SJSA1 (cell line): ENCODE results near the gene ITM2B. TPM values are rescaled to one million over a fixed set of nuclear protein-coding genes. Genes with fewer than 3 reads are reported as not detected.
"Not testable (repeated sequence)": the region's sequence is repeated elsewhere in the genome, so short reads cannot be mapped to it uniquely, and the experiment has no call there.

Experiments used
- DNase-seq, 2 experiments: peaks; one replicate each; pipeline ENCODE4 v3.0.0-alpha.2; 2015 to 2020; ENCODE audit warnings: low spot score in 2 of 2, low read depth in 1 of 2
- H3K27ac ChIP-seq: fragments of 250-450 bp; sonication (Bioruptor Pico); 2 replicates; pipeline ENCODE4 v1.5.1; 2020; ENCODE audit warnings: mild to moderate bottlenecking, moderate library complexity
- H3K27me3 ChIP-seq: fragments of 250-450 bp; sonication (Bioruptor Pico); replicated peaks from 2 replicates; pipeline ENCODE4 v1.5.1; 2020; ENCODE audit warnings: mild to moderate bottlenecking, moderate library complexity
- H3K36me3 ChIP-seq: fragments of 250-450 bp; sonication (Bioruptor Pico); 2 replicates; pipeline ENCODE4 v1.5.1; 2020; ENCODE audit warnings: mild to moderate bottlenecking
- H3K4me1 ChIP-seq: fragments of 250-450 bp; sonication (Bioruptor Pico); replicated peaks from 2 replicates; pipeline ENCODE4 v1.6.1; 2021; ENCODE audit warnings: mild to moderate bottlenecking
- H3K4me3 ChIP-seq: fragments of 250-450 bp; sonication (Bioruptor Pico); 2 replicates; pipeline ENCODE4 v1.5.1; 2020; ENCODE audit warnings: mild to moderate bottlenecking
- H3K9me3 ChIP-seq: fragments of 250-450 bp; sonication (Bioruptor Pico); replicated peaks from 2 replicates; pipeline ENCODE4 v1.5.1; 2020; ENCODE audit warnings: mild to moderate bottlenecking
- total RNA-seq: library from RNA; depleted of rRNA; stranded (reverse); fragments of >200 nt; shearing (Covaris generic); gene quantifications from 2 replicates; pipeline ENCODE4 v1.2.3, GENCODE V29; 2014

Gene ITM2B
- total RNA-seq, 1 experiment from 2014 or later = 172 TPM

GRCh38 chr13:48234566-48235340 lies 1.7 kb downstream of the ITM2B start:
- H3K27ac ChIP-seq = peak overlapping the region; percentile 89
- peaks cover 9% of the 10 kb centered on the region for H3K36me3 ChIP-seq
- peak overlapping the region; percentile 98 for H3K4me3 ChIP-seq
- H3K4me1 ChIP-seq = peaks cover 18% of the 10 kb centered on the region
- no peaks in the 10 kb centered on the region; the same call in 1 of the 2 replicates for H3K27me3 ChIP-seq
- DNase-seq = peak in 1 of 2 experiments; percentile 28
- no peaks in the 10 kb centered on the region for H3K9me3 ChIP-seq

GRCh38 chr13:48235341-48236135 lies 2.5 kb downstream of the ITM2B start:
- H3K4me3 ChIP-seq = peak overlapping the region; percentile 98
- H3K27me3 ChIP-seq = no peaks in the 10 kb centered on the region; the same call in 1 of the 2 replicates
- peak overlapping the region; percentile 89 for H3K27ac ChIP-seq
- H3K36me3 ChIP-seq = peaks cover 9% of the 10 kb centered on the region
- H3K4me1 ChIP-seq = peaks cover 18% of the 10 kb centered on the region
- peak in 1 of 2 experiments; percentile 43 for DNase-seq
- no peaks in the 10 kb centered on the region for H3K9me3 ChIP-seq

- DNase-seq = no peak
- Histone ChIP-seq H3K27ac (no peak overlapping the region), H3K9me3 (no peaks in the 10 kb centered on the region), H3K4me1 (peaks cover 18% of the 10 kb centered on the region), H3K4me3 (no peak overlapping the region), H3K36me3 (peaks cover 9% of the 10 kb centered on the region), H3K27me3 (no peaks in the 10 kb centered on the region; the same call in 1 of the 2 replicates)
Observed at GRCh38 chr13:48236528-48237353, 3.7 kb downstream of the ITM2B start.

GRCh38 chr13:48239369-48239768 lies 6.4 kb downstream of the ITM2B start:
- DNase-seq, H3K27ac ChIP-seq: not testable (repeated sequence)

GRCh38 chr13:48241651-48242050 lies 8.6 kb downstream of the ITM2B start:
- no peak for DNase-seq
- no peak overlapping the region for H3K27ac ChIP-seq
- no peaks in the 10 kb centered on the region for H3K27me3 ChIP-seq
- H3K36me3 ChIP-seq = 0 out of 2 replicates have a peak, but pooled peaks cover 3% of the 10 kb centered on the region
- peaks cover 3% of the 10 kb centered on the region for H3K4me1 ChIP-seq
- H3K9me3 ChIP-seq = no peaks in the 10 kb centered on the region
- H3K4me3 ChIP-seq = no peak overlapping the region

More at GRCh38 chr13:48239369-48239768, 6.4 kb downstream of the ITM2B start:
- H3K36me3 ChIP-seq, H3K27me3 ChIP-seq, H3K9me3 ChIP-seq, H3K4me3 ChIP-seq: not testable (repeated sequence)
- peaks cover 15% of the 10 kb centered on the region for H3K4me1 ChIP-seq

GRCh38 chr13:48242677-48243076 lies 9.7 kb downstream of the ITM2B start:
- DNase-seq = no peak

GRCh38 chr13:48244159-48244558 lies 11.2 kb downstream of the ITM2B start:
- H3K27ac ChIP-seq = no peak overlapping the region
- no peaks in the 10 kb centered on the region for H3K4me1 ChIP-seq
- H3K9me3 ChIP-seq = no peaks in the 10 kb centered on the region
- no peak for DNase-seq
- H3K4me3 ChIP-seq = no peak overlapping the region
- H3K27me3 ChIP-seq = no peaks in the 10 kb centered on the region
- 0 out of 2 replicates have a peak, but pooled peaks cover 3% of the 10 kb centered on the region for H3K36me3 ChIP-seq

More at GRCh38 chr13:48242677-48243076, 9.7 kb downstream of the ITM2B start:
- 0 out of 2 replicates have a peak, but pooled peaks cover 3% of the 10 kb centered on the region for H3K36me3 ChIP-seq
- H3K9me3 ChIP-seq = no peaks in the 10 kb centered on the region
- H3K4me1 ChIP-seq = no peaks in the 10 kb centered on the region
- H3K27me3 ChIP-seq = no peaks in the 10 kb centered on the region
- no peak overlapping the region for H3K27ac ChIP-seq
- H3K4me3 ChIP-seq = no peak overlapping the region

GRCh38 chr13:48246102-48246501 lies 13.1 kb downstream of the ITM2B start:
- H3K9me3 ChIP-seq = no peaks in the 10 kb centered on the region
- no peaks in the 10 kb centered on the region for H3K4me1 ChIP-seq
- no peaks in the 10 kb centered on the region for H3K27me3 ChIP-seq
- H3K36me3 ChIP-seq = no peaks in the 10 kb centered on the region
- H3K4me3 ChIP-seq = no peak overlapping the region
- DNase-seq = no peak
- H3K27ac ChIP-seq = no peak overlapping the region

- DNase-seq = no peak
- Histone ChIP-seq H3K36me3 (peaks cover under 1% of the 10 kb centered on the region; the same call in 1 of the 2 replicates), H3K4me3 (no peak overlapping the region), H3K27me3 (no peaks in the 10 kb centered on the region), H3K27ac (no peak overlapping the region), H3K9me3 (no peaks in the 10 kb centered on the region), H3K4me1 (no peaks in the 10 kb centered on the region)
Observed at GRCh38 chr13:48249018-48249417, 16.0 kb downstream of the ITM2B start.

GRCh38 chr13:48251611-48252081 lies 18.6 kb downstream of the ITM2B start:
- Histone ChIP-seq H3K27ac (no peak overlapping the region), H3K4me3 (no peak overlapping the region), H3K9me3 (no peaks in the 10 kb centered on the region), H3K36me3 (peaks cover 22% of the 10 kb centered on the region), H3K27me3 (no peaks in the 10 kb centered on the region), H3K4me1 (no peaks in the 10 kb centered on the region)
- DNase-seq = no peak

- Histone ChIP-seq H3K4me3 (no peak overlapping the region), H3K36me3 (peaks cover 28% of the 10 kb centered on the region), H3K4me1 (no peaks in the 10 kb centered on the region), H3K27ac (no peak overlapping the region), H3K9me3 (no peaks in the 10 kb centered on the region), H3K27me3 (no peaks in the 10 kb centered on the region)
- DNase-seq = no peak
Observed at GRCh38 chr13:48252176-48252575, 19.2 kb downstream of the ITM2B start.

GRCh38 chr13:48253849-48254248 lies 20.8 kb downstream of the ITM2B start:
- Histone ChIP-seq H3K27me3 (no peaks in the 10 kb centered on the region), H3K36me3 (peaks cover 40% of the 10 kb centered on the region), H3K4me3 (no peak overlapping the region), H3K4me1 (no peaks in the 10 kb centered on the region), H3K27ac (no peak overlapping the region), H3K9me3 (no peaks in the 10 kb centered on the region)
- no peak for DNase-seq

- no peaks in the 10 kb centered on the region for H3K4me1 ChIP-seq
- peaks cover 50% of the 10 kb centered on the region for H3K36me3 ChIP-seq
- H3K27ac ChIP-seq = no peak overlapping the region
- no peaks in the 10 kb centered on the region for H3K9me3 ChIP-seq
- no peak for DNase-seq
- no peaks in the 10 kb centered on the region for H3K27me3 ChIP-seq
- no peak overlapping the region for H3K4me3 ChIP-seq
Observed at GRCh38 chr13:48255090-48255489, 22.1 kb downstream of the ITM2B start.
